OCI-LY3 (cell line): Measurements from ENCODE around the gene SERPING1.

Experiments used
- EZH2phosphoT487 ChIP-seq: fragments of 200-600 bp; shearing (Covaris generic); IDR thresholded peaks from 2 replicates; pipeline ENCODE4 v1.6.1; 2018; ENCODE audit warnings: antibody characterized with exemption, mixed run types, low read depth
- TF ChIP-seq, protein P1 (sequence below): fragments of 200-600, 300-600 bp; sonication (generic); IDR thresholded peaks from 2 replicates; pipeline ENCODE4 v1.5.1; 2014; ENCODE audit warnings: antibody characterized with exemption, low read length, low read depth

DNA sequence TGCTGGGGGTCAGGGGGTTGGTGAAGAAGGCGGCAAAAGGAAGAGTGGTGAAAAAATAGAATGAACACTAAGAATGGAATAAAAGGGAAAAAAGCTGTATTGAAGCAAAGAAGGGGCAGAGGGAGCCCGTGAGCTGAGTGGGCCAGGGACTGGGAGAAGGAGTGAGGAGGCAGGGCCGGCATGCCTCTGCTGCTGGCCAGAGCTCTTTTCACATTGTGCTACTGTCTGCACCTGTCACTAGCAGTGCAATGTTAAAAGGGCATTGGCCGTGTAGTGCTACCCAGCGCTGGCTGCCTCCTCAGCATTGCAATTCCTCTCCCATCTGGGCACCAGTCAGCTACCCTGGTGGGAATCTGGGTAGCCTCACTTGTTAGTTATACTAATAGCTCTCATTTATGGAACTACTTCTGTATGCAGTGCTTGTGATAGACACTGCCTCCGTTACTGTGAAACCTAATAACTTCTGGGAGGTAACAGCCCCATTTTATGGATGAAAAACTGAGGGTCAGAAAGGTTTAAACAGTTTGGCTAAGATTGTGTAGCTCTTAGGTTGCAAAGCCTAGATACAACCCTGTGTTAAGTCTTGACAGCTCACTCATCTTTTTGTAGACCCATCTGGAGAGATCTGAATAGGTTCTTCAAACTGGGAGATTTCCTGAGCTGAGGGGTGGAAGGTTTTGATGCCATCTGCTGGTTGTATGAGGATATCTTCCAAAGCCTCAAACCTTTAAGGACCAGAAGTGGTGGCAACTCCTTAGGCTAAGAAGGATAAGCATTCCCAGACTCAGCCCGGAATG lies 43.7 kb downstream of the SERPING1 start:
- TF ChIP-seq, protein P1, sequence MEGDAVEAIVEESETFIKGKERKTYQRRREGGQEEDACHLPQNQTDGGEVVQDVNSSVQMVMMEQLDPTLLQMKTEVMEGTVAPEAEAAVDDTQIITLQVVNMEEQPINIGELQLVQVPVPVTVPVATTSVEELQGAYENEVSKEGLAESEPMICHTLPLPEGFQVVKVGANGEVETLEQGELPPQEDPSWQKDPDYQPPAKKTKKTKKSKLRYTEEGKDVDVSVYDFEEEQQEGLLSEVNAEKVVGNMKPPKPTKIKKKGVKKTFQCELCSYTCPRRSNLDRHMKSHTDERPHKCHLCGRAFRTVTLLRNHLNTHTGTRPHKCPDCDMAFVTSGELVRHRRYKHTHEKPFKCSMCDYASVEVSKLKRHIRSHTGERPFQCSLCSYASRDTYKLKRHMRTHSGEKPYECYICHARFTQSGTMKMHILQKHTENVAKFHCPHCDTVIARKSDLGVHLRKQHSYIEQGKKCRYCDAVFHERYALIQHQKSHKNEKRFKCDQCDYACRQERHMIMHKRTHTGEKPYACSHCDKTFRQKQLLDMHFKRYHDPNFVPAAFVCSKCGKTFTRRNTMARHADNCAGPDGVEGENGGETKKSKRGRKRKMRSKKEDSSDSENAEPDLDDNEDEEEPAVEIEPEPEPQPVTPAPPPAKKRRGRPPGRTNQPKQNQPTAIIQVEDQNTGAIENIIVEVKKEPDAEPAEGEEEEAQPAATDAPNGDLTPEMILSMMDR, result peak; percentile 87
- TF ChIP-seq EZH2phosphoT487, result no peak
